GM19025 (cell line): ENCODE results near the gene SPOCD1.

Experiments
- ATAC-seq: cut with Tn5 transposase; IDR thresholded peaks from one replicate; pipeline ENCODE4 v1.9.1; 2021; ENCODE audit warnings: mild to moderate bottlenecking, low read depth, moderate library complexity; ENCODE audit not compliant: unreplicated experiment

Gene SPOCD1

GRCh38 chr1:31760471-31761470, 55.1 kb downstream of the SPOCD1 start:
- no peak for ATAC-seq

DNA sequence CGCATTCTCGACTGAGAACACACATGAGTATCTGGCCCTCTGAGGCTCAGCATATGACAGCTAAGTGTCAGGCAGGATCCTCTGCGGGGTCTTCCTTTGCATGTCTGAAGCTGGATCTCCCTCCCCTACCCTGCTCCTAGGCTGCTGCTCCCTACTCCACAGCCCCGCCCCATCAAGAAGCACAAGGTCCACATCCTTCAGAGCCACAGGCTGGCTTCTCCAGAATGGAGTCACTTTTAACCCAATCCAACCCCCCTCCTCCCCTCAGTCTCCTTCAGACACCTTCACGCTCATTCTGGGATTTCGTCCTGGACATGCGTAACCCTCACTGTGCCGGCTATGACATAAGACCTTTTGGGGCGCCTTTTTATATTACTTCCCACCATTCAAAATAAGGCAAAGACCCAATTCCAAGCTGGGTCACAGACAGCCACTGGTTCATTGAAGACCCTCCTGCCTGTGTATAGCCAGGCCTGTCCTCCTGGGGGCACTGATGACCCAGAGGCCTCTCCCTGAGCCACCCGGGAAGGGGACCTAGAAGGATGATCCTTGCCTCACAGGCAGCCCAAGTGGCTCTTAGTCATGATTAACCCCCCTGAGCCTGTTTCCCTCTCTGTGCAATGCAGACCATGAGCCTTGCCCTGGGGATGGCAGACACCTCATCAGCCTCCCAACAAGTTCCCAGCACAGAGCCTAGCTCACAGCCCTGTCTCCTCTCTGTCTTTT, 56.4 kb downstream of the SPOCD1 start:
- ATAC-seq, result no peak

DNA sequence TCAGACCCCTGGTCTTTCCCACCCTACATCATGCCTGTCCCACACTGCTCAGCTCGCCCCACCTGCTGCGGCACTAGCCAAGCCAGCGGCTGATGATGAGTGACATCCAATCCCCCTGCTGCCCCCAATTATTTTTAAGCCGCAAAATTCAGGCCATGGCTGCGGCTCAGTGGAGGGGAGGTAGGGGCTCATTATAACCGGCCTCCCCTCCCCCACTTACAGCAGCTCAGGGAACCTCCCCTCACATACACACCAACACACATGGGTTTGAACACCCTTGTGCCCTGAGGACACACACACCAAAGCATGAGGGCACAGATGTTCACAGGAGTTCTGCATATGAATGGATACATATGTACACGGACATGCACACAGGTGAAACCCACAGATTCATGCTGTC, 57.0 kb downstream of the SPOCD1 start:
- no peak for ATAC-seq

DNA sequence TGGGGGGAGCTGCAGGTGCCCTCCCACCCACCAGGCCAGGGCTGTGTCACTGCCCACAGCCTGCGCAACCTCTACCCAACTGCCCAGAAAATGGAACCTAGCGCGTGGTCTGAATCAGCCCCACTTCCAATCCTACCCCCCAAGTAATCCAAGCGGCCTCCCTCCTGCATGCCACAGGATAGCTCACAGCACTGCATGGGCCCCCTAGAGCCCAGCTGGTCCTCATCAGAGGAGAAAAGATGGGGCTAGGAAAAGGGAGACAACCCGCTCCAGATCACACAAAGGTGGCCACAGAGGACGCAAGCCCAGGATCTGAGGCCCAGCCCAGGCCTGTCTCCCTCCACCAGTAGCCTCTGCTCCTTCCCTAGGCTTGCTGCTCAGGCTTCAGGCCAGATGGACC, 57.8 kb downstream of the SPOCD1 start:
- ATAC-seq, result no peak

GRCh38 chr1:31757204-31757679, 58.6 kb downstream of the SPOCD1 start:
- ATAC-seq, result no peak

DNA sequence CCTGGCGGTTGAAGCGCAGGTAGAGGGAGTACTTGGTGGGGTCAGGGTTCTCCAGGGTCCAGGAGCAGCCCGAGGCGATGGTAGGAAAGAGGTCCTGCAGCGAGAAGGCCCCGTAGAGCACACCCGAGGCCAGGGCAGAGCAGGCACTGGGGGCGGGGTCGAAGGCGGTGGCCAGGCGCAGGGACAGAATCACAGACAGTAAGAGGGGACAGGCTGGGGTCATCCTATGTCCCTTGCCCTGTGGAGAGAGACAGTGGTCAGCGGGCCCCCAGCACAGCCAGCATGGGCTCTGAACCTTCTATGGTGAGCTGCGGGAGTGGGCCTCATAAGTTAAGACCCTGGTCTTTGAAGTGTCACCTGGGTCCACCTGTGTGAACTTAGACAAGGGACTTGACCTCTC, 59.2 kb downstream of the SPOCD1 start:
- no peak for ATAC-seq

- no peak for ATAC-seq
Measured at GRCh38 chr1:31755850-31756492, 59.9 kb downstream of the SPOCD1 start.

DNA sequence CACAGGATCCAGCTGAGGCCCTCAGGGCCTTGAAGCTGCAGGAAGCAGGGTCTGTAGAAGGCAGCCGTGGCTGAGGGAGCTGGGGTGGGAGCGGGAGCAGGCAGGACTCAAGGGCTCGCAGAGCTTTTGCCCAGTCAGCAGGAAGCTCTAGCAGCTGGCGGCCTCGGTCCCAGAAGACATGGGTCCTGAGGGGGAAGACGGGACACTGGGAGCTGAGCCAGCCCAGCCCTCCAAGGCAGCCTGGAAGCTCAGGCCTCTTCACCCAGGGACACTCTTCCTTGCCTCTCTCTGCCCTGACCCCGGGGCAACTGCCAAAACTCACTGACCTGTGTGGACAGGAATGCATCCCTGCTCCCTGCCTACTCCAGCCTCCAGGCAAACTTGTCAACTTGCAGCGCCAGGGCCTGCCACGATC, 60.6 kb downstream of the SPOCD1 start:
- no peak for ATAC-seq

DNA sequence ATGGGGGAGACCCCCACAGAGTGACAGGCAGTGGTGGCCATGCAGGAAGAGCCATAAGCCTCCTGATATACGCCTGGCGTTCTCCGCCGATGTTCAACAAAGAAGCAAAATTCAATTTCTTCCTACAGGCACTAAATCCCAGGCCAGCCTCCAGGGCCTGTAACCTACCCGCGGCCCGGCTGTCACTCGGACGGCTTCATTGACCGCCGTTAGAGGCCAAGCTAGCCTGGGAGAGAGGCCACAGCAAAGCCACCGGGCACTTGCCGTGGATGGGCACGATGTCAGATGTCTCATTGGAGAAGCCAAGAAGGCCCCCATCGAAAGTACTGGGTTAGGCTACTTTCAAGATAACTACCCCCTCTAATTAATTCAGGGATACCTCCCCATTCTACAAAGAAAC, 61.4 kb downstream of the SPOCD1 start:
- no peak for ATAC-seq

GRCh38 chr1:31753707-31754349, 62.0 kb downstream of the SPOCD1 start:
- no peak for ATAC-seq

- ATAC-seq, result no peak
Measured at GRCh38 chr1:31752952-31753475, 62.8 kb downstream of the SPOCD1 start.

DNA sequence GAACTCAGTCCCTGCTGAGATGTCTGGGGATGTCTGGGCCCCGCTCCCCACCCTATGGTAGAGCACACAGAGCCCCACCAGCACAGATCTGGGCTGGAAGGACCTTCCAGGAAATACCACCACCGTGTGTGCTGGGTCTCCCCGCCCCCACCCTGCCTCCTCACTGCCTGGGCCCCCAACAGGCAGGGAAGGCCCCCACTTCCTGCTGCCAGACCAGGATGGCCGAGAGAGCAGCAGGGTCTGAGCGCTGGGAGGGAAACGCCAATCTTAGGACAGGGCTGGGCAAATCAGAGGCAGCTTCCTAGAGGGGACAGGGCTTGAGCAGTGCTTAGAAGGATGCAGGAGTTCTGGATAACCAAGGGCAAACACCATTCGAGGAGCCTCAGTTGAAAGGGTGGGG, 63.6 kb downstream of the SPOCD1 start:
- no peak for ATAC-seq

DNA sequence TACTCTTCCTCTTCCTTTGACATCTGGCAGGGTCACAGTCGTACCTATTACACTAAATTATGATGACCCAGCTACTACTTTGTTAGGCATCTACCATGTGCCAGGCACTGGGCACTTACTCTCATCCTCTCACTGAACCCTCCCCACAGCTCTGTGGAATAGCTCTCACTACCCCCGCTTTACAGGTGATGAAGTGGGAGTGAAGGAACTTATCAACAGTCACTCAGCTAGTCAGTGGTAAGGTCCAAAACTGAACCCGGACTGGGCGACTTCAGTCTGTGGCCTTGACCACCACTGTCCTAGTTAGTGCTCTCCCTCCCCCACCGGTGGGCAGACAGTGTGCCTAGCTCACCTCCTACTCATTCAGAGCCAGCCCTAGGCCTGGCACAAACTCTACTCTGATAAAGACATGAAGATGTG, 64.0 kb downstream of the SPOCD1 start:
- ATAC-seq, result no peak

DNA sequence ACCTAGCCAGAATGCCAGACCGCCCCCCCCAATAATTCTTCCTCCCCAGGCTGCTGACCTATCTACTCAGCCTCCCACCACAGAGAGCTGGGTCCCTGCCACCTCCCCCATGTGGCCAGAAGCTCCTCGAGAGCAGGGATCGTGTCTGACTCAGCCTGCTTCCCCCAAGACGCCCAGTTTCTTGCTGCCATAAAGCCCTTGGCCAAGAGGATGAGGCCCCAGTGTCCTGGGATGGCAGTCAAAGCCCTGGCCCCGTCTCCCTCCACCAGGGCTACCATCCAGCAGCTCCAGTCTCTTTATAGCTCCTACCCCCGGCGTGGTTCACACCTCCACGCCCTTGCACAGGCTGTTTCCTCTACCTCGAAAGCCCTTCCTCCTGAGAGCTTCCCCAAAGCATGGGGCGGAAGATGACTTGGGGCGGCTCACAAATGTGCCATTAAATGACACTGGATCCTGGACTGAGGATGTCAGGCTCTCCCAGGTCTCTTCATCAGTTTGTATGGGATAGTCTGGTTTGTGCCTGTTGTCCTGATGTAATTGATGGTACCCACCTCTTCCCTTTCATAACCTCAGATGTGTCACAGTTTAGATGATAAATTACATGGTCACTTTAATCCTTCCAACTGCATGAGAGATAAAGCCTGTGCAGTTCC, 64.8 kb downstream of the SPOCD1 start:
- ATAC-seq, result no peak

DNA sequence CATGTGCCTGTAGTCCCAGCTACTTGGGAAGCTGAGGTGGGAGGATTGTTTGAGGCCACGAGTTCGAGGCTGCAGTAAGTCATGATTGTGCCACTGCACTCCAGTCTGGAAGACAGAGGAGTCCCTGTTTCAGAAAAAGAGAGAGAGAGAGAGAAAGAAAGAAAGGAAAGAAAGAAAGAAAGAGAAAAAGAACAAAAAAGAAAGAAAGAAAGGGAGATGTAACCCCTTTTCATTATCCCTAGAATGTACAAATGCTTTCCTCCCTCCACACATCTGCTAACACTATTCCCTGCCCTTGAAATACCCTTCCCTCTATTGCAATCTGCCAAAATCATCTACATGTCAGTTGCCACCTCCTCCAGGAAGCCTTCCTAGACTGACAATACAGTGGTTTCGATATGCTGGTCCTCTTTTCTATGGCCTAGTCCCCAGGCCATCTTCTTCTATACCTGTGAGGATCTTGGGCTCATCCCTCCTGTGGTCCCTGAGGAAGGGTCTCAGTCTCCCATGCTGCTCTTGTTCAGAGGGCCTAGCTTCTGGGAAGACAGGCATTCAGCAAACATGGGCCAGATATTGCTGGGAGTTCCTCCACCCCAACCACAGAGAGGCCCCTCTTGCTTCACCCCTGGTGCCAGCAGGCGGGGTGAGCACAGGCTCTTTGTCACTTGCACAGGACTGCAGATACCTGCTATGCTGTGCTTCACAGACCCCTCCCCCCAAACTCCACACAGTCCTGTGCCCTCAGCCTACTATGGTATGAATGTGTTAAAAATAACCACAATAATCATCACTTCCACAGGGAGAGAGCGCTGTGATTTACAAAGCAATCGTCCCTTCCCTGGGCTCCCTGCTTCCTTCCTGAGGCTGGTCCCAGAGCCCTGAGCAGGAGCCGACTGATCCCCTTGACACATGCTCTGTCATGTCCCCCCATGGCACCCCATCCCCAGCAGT, 65.8 kb downstream of the SPOCD1 start:
- no peak for ATAC-seq

GRCh38 chr1:31748365-31748764, 67.5 kb downstream of the SPOCD1 start:
- ATAC-seq, result no peak

- no peak for ATAC-seq
Measured at GRCh38 chr1:31747304-31747703, 68.5 kb downstream of the SPOCD1 start.

GRCh38 chr1:31746687-31747086, 69.1 kb downstream of the SPOCD1 start:
- ATAC-seq, result no peak
